CD4-positive, alpha-beta T cell treated with Interleukin-6 at 100 ng/mL for 8 hours (primary cell): ENCODE results near the gene LTB.

Experiments used
- DNase-seq: peaks from one replicate; pipeline ENCODE4 v3.0.0-alpha.2; 2020; ENCODE audit warnings: mixed read lengths, low spot score

LTB gene

DNA sequence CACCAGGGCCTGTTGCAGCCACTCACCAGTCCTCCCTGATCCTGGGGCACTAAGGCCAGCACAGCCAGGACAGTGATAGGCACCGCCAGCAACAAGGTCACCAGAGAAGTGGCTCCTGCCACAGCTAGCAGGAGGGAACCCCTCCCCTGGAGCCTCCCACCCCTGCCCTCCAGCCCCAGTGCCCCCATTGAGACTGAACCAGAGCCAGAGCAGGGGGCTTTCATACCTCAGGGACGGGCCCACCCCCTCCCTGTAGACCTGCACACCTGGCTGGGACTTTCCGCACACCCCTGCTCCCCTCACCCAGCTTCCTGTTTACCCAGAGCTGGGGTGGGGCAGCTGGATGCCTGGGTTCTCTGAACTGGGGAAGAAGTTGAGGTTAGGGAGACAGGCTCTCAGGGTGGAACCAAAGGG, at the start of gene LTB:
TSS of gene LTB (minus strand) at position 195 of the 414 bp plus-strand sequence. CDS start at position 188, 7 bp downstream.
- DNase-seq, result peak; percentile 90

DNA sequence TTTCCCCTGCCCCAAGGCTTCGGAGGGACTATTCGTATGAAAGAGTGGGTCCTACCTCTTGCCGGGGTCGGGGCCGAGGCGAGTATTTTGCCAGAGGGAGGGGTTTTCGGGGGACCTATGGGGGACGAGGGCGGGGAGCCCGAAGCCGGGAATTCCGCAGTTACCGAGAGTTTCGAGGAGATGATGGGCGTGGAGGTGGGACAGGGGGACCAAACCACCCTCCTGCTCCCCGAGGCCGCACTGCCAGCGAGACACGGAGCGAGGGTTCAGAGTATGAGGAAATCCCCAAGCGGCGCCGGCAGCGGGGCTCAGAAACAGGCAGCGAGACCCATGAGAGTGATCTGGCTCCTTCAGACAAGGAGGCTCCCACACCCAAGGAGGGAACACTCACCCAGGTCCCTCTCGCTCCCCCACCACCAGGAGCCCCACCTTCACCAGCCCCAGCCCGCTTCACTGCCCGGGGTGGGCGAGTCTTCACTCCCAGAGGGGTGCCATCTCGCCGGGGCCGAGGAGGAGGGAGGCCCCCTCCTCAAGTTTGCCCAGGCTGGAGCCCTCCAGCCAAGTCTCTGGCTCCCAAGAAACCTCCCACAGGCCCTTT, 49.6 kb upstream of the LTB start:
- no peak for DNase-seq

DNA sequence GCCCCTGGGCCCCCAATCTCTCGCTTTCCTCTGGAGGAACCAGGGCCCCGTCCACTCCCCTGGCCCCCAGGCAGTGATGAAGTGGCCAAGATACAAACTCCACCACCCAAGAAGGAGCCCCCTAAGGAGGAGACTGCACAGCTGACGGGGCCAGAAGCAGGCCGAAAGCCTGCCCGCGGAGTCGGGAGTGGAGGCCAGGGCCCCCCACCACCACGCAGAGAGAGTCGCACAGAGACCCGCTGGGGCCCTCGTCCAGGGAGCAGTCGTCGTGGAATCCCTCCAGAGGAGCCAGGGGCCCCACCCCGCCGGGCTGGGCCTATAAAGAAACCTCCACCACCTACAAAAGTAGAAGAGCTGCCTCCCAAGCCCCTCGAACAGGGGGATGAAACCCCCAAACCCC, 49.0 kb upstream of the LTB start:
- no peak for DNase-seq

DNA sequence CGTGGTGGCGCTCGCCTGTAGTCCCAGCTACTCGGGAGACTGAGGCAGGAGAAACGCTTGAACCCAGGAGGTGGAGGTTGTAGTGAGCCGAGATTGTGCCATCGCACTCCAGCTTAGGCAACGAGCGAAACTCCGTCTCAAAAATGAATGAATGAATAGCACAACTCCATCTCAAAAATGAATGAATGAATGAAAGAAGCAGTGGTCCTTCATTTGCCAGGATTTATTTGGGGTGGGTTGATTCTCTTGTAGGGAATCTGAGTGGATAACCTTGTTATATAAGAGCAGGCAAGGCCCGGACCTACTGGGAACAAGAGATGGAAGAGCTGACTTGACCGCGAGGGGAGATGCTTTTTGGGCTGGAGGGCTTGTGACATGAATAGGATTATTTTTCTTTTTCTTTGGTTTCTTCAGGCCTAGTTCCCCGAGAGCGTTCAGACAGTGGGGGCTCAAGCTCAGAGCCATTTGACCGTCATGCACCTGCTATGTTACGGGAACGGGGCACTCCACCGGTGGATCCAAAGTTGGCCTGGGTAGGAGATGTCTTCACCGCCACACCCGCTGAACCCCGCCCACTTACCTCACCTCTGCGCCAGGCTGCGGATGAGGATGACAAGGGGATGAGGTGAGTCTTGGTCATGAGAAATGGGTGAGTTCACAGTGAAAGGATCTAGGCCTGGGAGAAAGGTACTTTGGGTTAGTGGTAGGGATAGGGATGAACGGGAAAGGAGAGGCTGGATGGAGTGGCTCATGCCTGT, 48.1 kb upstream of the LTB start:
- no peak for DNase-seq

DNA sequence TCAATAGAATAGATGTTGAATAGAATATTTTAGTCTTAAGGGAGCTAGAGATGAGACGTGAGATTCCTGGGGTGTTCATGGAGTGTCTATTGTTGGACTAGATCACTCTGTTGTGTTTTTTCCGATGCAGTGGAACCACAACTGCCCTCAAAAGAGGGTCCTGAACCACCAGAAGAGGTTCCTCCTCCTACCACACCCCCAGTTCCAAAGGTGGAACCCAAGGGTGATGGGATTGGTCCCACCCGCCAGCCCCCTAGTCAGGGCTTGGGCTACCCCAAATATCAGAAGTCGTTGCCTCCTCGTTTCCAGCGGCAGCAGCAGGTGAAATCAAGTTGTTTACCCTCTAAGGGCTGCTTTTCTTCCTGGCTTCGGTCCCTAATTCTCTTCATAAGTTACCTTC, 46.8 kb upstream of the LTB start:
- DNase-seq, result no peak

- no peak for DNase-seq
Observed at GRCh38 chr6:31627690-31628287, 45.6 kb upstream of the LTB start.

DNA sequence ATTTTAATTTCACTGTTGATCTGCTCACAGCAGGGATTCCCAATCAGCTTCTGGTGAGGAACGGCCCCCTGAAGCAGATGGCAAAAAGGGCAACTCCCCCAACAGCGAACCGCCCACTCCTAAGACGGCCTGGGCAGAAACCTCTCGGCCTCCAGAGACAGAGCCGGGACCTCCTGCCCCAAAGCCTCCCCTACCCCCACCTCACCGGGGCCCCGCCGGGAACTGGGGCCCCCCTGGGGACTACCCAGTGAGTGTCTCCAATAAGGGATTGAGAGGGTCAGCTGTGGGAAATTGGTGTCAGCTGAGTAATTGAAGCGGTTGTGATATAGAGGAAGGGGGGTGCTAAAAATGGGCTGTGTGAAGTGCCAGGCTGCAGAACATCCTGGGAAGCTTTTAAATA, 44.7 kb upstream of the LTB start:
- no peak for DNase-seq

DNA sequence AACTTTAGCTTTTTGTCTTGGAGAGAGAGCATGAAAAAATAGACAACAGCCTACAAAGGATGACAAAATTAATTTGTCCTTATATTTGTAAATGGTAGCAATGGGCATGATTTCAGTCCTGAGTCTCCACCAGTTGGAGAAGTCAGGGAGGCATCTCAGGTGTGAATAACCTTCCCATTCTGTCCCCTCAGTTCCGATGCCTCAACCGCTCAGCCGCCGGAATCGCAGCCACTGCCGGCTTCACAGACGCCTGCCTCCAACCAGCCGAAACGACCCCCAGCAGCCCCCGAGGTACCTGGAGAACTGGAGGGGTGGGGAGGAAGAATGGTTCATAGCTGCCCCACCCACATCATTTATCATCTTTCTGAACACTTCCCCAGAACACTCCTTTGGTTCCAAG, 41.8 kb upstream of the LTB start:
- DNase-seq, result no peak

DNA sequence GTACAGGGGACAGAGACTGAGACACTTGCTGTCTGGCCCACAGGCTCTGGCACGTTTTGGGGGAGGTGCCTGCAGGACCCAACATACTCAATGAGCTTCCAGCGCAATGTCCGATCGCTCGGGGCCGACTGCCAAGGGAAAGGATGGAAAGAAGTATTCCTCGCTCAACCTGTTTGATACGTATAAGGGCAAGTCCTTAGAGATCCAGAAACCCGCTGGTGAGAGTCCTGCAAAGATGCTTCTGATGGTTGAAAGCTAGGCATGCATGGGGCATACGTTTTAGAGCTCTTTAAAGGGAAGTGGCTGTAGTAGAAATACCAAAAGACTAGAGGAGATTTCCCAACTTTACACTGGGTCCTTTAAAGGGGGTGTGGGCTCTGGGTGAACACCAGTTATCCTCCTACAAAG, 40.5 kb upstream of the LTB start:
- DNase-seq, result no peak

DNA sequence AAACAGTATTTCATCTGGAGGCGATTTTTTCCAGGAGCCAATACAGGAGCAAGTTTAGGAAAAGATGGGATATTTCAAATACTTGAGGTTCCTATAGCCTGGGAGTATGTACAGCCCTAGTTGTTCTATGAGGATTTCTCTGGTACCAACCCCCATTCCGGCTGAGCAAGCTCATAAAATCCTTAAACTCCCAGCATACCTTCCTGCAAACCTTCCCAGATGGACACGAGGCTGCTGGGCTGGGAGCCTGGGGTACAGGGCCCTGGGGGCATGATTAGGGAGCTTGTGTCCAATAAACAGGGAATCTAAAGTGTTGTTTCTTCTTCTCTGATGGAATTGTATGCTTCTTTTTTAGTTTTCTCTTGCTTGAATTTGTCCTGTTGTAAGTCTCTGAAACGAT, 39.8 kb upstream of the LTB start:
- DNase-seq, result no peak

GRCh38 chr6:31621320-31621939, 39.2 kb upstream of the LTB start:
- DNase-seq, result no peak

DNA sequence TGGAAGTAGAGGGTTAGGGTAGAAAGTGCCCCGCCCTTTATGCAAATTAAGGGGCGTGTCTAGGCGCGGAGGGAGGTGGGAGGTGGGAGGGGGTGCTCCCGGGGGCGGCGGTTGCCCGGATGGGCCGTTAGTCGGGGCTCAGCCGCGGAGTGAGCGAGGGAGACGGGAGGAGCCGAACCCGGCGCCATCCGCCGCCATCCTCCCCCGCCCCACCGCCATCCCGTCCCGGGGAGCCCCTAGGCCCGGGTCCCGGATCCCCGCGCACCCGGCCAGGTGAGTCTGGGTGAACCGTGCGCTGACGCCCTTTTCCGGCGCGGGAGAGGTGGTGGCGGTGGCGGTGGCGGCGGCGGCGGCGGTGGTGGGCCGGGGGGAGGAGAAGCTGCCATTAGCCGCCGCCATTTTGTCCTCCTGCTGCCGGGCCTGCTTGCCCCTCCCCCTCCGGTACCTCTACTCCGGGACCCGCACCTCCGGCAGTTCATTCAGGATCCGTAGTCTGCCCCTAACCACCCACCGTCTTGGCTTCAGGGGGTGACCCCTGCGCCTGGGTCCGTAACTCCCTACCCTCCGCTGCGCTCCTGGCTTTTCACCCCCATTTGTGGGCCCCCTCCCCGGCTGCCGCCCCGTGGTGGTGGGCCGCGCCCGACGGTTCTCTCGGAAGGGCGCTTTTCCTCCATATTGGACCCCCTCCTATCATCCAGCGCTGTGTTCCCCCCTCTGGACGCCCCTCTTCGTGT, 38.5 kb upstream of the LTB start, which contains the start of gene PRRC2A:
TSS of gene PRRC2A (plus strand) at position 130 of the 734 bp plus-strand sequence. CDS start 2,075 bp downstream, outside the sequence.
- DNase-seq, result peak; percentile 73

DNA sequence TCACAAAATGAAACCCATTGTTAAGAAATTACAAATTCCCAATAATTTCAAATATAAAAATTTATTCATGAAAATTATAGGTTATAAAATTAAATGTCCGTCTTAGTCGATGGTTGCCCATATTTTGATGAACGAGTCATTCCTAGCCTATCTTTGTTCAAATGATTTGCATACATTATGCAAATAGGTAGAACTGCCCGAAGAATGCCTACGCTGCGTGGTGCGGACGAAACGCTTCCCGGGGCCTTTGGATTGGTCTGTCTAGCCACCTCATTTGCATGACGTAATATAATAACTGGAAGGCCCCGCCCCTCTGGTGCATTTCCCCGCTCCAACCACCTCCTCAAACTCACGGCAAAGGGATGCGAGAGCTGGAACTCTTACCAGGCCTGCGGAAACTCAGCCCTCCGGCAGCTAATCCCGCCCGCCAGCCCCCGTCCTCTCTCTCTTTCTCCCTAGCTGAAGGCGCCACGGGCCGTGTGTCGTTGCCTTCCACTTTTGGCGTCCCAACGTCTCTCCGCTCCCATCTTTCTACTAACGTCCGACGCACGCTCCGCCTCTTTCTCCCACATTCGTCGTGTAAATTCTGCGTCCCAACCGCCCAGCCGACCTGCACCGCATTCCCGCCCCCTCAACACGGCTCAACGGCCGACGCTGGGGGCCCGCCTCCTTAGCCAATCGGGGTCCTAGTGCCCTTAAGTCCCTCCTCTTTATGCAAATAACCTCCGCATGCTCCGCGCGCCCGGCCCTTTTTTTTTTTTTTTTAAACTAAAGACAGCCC, 37.8 kb upstream of the LTB start:
- DNase-seq, result peak; percentile 99

- no peak for DNase-seq
Observed at GRCh38 chr6:31617010-31617409, 34.8 kb upstream of the LTB start.

GRCh38 chr6:31615748-31616147, 33.5 kb upstream of the LTB start:
- DNase-seq, result peak; percentile 47

DNA sequence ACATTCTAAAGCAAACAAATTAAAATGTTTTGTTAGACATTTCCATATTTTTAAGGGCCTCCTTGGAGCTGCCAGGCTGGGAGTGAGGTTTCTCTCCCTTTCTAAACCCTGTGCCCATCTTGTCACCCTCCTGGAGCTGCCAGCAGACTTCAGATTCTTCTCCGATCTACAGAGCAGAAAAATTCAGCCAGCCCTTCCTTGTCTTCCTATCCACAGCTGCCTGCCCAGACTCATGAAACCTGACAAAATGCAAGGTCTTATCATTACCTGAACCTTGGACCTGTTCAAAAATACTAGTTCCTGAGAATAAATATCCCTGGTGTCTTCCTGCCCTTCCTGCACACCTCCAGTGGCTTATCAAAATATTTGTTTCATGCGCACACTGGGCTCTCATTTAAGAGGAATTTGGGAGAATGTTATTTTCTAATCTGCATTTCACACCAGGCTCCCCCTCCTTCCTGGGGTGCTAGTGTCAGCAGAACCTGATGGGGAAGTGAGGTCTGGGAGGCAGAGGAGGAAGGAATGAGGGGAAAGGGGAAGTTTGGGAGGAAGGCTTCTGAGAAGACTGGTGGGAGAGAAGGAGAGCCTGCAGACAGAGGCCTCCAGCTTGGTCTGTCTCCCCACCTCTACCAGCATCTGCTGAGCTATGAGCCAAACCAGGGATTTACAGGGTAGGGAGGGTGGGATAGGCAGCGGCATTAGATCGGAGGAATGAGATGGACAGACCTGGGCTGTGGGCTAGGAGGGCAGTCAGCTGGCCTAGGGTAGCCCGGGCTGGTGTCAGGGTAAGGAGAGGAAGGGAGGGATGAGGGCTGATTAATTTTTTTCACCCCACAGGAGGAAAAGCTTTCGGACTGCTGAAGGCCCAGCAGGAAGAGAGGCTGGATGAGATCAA, 32.7 kb upstream of the LTB start, which contains the start of gene AIF1:
TSS of gene AIF1 (plus strand) at position 551 of the 895 bp plus-strand sequence. CDS start at position 647, 96 bp downstream.
- no peak for DNase-seq

DNA sequence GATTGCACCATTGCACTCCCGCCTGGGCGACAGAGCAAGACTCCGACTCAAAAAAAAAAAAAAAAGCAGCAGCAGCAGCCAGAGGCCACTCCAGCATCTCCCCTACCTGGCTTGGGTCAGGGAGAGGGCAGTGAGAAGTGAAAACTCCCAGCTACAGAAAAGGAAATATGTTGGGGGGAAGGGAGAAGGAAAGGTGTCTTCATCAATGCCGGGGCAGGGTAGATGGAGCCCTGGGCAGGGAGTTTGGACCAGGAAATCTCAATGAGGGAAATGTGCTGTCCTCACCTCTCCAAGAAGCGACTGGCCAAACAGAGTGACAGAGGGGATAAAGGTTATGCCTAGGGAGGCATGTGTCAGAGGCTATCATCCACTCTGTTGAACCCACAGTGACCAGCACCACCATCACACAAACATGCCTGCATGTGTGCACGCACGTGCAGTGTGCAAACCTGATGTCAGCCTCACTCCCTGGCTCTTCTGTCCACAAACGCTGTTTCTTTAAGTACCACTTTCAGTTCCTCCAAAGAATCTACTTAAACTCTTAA, 31.9 kb upstream of the LTB start:
- no peak for DNase-seq

GRCh38 chr6:31610968-31611367, 28.7 kb upstream of the LTB start:
- no peak for DNase-seq

DNA sequence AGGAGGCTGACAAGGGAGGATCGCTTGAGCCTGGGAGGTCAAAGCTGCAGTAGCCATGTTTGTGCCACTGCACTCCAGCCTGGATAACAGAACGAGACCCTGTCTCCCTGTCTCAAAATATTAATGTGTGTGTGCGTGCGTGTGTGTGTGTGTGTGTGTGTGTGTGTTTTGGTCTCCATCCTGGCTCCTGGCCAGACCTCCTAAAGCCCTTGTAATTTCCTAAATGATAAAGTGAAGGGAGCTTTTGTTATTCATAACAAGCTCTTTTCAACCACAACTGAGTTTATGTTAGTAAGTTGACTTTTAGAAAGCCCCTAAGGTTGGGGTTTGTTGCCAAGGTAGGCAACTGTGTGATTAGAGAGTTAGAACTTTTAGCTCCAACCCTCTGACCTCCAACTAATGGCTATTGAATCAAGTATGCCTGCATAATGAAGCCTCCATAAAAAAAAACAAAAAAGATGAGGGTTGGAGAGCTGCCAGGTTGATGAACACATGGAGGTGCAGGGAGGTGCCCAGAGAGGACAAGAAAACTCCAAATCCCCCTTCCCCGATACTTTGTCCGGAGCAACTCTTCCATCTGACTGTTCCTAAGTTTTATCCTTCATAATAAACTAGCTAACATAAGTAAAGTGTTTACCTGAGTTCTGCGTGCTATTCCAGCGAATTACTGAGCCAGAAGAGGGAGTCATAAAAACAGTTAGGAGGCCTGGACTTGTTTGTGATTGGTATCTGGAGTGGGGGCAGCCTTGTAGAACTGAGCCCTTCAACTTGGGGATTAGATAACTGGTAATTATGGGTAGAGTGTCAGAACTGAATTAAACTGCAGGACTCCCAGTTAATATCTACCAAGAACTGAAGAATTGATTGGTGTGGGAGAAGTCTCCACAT, 27.5 kb upstream of the LTB start:
- no peak for DNase-seq
